ENCODE measurements around the gene MLANA.

DNA sequence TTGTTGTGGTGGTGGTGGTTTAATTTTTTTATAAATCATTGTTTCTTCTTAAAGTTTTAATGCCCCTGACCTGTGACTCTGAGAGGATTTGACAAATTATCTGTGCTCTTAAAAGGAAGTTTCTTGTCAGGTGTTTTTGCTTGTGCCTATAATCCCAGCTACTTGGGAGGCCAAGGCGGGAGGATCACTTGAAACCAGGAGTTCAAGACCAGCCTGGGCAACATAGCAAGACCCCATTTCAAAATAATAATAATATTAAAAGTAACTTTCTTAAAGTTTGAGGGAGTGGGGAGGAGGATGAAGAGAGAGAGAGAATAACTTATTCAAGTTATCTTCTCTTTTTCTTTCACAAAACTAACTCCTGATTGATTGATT is 45.5 kb upstream of the MLANA start:
- TF ChIP-seq, protein P1, sequence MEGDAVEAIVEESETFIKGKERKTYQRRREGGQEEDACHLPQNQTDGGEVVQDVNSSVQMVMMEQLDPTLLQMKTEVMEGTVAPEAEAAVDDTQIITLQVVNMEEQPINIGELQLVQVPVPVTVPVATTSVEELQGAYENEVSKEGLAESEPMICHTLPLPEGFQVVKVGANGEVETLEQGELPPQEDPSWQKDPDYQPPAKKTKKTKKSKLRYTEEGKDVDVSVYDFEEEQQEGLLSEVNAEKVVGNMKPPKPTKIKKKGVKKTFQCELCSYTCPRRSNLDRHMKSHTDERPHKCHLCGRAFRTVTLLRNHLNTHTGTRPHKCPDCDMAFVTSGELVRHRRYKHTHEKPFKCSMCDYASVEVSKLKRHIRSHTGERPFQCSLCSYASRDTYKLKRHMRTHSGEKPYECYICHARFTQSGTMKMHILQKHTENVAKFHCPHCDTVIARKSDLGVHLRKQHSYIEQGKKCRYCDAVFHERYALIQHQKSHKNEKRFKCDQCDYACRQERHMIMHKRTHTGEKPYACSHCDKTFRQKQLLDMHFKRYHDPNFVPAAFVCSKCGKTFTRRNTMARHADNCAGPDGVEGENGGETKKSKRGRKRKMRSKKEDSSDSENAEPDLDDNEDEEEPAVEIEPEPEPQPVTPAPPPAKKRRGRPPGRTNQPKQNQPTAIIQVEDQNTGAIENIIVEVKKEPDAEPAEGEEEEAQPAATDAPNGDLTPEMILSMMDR (IDR thresholded peaks at IDR 0.05): no peak
- TF ChIP-seq POLR2A (IDR thresholded peaks at IDR 0.05): no peak
